22Rv1 (cell line): Measurements from ENCODE around the gene RAB1A.

Experiments used
- CTCF ChIP-seq: fragments of 450-650 bp; IDR thresholded peaks from 2 replicates; pipeline ENCODE4 v1.5.1; 2017; ENCODE audit warnings: mild to moderate bottlenecking
- ZFX ChIP-seq: fragments of 450-650 bp; IDR thresholded peaks from 2 replicates; pipeline ENCODE4 v1.6.1; 2017; ENCODE audit warnings: antibody characterized with exemption, borderline replicate concordance

DNA sequence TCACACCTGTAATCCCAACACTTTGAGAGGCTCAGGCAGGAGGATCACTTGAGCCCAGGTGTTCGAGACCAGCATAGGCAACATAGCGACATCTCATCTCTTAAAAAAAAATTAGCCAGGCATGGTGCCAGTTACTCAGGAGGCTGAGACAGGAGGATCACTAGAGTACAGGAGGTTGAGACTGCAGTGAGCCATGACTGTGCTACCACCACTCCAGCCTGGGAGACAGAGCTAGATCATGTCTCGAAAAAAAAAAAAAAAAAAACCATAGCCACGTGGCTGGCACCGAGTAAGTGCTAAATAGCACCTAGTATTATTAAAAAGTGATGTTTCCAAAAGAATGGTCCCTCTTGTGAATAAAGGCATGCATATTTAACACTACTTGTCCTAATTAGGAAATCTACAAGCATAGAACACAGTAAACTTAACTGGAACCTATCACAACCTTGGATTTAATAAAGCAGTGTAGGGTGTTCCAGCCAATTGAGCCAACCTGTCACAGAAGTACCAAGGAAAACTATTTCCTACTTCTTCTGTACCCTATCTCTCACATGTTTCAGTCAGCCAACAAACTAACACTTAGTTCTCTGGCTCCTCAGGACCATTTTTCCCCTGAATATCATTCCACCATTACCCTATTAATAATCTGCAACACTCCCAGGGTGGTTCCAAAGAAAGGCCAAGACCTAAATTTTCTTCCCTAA is 8.8 kb downstream of the RAB1A start:
- TF ChIP-seq CTCF, result no peak
- no peak for TF ChIP-seq ZFX
